NCI-H524 (cell line): Measurements from ENCODE around the gene SCFD2.

Experiments
- DNase-seq, 2 experiments: peaks; one replicate each; lab custom pipeline; 2025; lab: John Stamatoyannopoulos, UW

SCFD2 gene

DNA sequence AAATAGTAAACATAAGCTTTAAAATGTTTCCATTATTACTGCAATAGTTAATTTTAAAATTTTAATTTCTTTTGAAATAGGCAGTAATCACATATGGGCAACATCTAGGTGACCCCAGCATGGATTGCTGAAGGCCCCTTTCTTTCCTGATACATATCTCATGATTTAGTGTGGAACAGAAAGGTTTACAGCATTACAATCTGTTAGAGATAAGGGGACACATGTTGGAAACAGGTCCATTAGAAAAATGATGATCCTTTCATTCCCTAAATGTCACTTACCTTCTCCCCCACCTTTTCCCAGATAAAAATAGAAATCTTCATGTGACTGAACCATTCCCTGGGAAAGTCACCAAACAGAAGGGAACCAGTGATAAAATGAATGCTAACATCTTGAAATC lies 413.3 kb downstream of the SCFD2 start:
- DNase-seq: no peak

DNA sequence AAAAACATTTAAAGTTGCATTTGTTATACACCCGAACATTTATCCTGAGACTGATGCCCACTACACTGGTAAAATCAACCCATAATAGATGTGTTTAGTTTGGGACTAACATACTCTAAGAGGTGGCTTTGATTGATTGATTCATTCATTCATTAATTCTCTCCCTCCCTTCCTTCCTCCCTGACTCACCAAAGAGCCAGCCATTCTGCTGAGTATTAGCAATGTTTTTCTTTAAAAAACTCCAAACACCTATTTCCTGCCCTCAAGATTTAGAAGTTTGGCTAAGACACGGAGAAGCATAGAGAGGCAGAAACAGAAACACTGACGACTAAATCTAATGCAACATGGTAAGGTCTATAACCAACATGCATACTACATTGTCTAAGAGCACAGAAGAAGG lies 414.8 kb downstream of the SCFD2 start:
- no peak for DNase-seq

DNA sequence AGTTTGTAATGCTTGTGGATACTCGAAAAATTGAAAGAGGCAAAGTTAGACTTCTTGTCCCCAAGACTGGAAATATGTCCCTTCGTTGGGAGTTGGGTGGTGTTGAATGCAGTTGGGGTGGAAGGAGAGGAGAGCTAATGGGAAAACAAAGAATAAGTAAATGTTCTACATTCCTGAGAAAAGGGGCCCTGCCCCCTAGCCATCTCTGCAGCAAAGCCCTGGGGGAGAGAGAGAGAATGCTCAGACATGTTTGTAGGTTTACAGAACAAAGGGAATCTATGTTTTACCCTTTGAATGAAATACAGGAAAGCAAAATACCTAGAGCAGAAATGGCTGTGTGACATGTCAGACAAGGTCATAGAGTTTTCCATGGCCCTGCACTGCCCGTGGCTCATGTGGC lies 415.6 kb downstream of the SCFD2 start:
- no peak for DNase-seq

DNA sequence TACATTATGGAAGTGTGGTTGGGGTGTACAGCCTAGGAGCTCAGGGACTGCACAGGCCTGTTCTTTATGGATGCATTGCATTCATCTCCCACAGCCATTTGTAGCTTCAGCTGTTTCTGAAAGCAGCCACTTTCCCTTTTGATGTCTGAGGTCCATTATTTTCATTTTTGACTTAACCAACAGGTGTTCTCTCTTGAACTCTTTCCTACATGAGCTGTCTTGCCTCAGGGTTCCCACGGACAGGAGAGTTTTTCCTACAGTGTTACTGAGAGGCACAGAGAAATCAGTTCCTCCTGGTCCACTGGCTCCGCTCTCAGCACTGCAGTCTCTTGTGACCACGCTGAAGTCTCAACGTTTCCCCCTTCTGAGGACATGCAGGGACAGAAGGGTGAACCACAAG lies 416.5 kb downstream of the SCFD2 start:
- DNase-seq: no peak

DNA sequence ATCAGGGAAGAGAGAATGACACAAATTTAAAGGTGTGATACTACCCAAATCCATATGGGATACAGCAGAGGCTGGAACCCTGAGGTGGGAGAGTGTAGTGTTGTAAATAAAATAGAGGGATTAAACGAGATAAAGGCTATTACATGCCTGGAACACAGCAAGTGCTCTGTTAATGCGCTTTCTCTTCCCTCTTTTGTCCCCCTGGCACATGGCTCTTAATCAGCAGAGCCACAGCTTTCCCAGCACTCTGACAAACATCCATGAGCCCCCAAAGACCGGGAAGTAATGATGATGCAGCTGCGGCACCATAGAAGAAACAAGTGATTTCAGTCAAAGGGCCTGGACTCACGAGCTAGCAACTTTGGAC lies 417.8 kb downstream of the SCFD2 start:
- DNase-seq: peak in 1 of 2 experiments; percentile 8

DNA sequence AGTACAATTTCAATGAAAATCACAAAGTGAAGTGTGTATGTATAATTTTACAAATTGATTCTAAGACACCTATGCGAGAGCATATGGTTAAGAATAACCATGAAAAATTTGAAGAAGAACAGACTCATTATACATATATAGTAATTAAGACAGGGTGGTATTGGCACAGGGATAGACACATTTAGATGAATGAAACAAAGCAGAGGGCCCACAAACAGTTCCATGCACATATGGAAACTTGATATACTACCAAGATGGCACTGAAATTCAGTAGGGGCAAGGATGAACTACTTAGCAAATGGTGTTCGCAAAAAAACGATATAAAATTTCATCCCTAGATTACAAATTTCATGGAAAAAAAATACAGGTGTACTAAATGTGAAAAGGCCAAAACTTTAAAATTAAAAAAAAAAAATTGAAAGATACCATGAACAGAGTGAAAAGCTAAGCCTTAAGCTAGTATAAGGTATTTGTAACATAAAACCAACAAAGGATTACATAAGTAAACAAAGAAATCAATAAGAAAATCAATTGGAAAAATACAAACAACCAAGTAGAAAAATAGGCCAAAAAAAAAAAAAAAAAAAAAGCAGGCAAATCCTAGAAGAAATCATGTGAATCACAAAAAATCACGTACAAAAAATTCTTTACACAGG lies 418.3 kb downstream of the SCFD2 start:
- no peak for DNase-seq

DNA sequence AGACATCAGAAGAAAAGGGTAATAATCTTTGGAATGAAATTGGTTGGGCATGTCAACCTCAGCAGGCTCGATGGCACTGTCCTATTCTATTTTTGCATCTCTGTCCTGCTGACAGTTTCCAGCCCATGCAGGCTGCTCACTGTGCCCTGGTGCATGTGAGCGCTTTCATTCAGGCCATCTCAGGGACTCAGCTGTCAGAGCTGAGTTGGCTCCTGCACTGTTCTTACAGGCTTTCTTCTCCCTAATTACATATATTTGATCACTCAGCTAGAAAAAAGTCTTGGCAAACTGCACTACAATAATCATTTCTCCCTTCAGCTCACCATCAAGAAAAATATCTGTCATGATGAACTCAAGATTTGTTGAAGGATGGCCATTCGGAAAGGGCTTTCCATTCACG lies 419.0 kb downstream of the SCFD2 start:
- no peak for DNase-seq

DNA sequence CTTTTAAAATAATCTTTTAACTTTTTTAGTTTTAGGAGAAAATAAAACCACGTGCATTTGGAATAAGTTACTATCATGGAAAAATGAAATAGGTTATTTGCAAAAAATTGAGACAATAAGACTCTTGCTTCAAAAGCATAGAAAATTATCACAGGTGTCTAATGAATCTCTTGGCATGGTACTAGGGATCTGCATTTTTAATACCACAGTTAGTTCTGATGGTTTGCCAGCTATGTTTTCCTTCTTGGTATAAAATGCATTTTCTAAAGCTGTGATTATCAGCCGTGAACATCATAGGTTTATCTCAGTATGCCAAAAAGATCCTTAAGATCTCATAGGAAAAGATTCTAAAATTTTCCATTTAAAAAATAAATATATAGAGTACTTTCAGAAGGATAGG lies 419.9 kb downstream of the SCFD2 start:
- no peak for DNase-seq

DNA sequence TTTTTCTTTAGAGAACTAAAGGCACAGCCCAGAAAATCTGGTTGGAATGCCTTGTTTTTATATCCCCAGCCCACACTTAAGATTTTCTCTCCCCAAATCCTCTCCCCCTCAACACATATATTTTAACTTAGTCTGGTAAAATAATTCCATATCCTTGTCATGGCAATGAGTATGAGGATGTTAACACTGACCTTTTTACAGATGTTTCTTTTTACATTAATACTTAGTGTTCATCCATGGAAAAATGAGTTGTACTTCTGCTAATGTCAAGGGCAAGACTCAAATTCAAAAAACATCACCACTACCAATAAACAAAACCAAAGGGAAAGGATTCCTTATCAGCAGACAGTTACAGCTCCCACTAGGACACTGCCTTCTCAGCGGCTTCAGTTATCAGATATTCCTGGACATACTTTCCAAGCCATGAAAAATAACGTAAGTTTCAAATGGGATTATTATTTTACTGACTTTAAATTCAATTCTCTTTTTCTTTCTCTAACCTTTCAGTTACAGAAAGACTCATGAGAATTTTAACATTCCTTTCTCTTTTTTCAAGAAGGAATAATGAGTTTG lies 420.4 kb downstream of the SCFD2 start:
- DNase-seq: no peak

DNA sequence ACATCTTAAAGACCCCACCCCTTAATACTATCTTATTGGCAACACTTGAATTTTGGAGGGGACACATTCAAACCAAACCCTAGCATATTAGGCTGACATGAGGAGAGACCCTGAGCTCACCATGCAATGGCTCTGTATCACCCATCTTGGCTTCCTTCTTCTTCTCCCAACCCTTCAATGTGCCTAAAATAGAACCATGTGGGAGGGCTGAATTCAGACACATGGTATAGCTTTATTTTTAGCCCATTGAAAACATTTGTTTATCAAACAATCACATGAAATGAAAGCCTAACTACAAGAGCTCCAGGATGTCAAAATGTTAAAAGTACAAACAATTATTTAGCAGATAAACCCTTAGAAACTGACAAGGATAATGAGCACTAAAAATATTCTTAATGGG lies 422.2 kb downstream of the SCFD2 start:
- DNase-seq: no peak

DNA sequence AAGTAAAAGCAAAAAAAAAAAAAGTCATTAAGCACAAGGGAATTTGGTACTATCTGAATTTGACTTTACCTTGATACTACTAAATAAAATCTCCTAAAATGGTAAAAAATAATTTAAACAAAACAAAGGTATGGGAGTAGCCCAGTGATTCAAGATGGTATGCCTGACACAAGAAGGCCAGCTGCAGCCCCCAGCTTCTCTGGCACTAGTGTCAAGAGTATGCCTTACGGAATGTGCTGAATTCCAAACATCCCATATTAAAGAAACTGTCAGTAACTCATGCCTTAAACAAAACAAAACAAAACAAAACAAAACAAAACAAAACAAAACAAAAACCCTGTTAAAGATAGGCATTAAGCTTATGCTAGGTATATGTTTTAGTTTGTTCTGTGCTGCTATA lies 422.9 kb downstream of the SCFD2 start:
- no peak for DNase-seq

DNA sequence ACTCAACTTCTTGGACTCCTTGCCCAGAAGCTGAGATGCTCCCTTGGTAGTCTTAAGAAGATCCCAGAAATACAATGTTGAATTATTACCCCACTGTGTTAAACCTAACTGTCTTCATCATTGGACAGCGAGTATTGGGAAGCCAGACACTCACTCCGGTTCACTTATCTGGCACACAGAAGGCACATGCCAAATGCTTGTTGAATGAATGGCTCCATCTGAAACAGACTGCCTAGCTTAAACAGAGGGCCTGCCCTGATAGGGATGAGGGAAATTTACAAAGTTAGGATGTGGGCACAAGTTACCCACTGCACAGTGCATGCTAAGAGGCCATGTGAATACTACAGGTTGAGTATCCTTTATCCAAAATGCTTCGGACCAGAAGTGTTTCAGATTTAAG lies 424.4 kb downstream of the SCFD2 start:
- DNase-seq: no peak

DNA sequence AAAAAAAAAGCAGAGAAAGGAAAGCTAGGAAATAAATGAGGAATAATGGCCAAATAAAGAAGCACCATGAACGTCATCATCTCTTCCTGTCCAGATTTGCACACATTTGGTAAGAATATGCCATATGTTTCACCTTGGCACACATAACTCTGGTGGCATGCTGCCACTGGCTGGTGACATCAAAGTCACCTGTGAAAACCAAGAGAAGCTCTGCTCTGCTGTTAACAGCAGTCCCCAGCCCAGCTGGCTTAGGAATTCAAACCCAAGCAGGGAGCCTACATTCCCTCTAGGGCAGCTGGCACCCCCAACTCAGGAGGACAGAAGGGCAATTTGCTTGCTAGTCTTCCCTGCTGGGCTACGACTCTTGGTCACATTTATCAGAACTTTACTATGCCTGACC lies 426.1 kb downstream of the SCFD2 start:
- peak in 1 of 2 experiments; percentile 23 for DNase-seq

DNA sequence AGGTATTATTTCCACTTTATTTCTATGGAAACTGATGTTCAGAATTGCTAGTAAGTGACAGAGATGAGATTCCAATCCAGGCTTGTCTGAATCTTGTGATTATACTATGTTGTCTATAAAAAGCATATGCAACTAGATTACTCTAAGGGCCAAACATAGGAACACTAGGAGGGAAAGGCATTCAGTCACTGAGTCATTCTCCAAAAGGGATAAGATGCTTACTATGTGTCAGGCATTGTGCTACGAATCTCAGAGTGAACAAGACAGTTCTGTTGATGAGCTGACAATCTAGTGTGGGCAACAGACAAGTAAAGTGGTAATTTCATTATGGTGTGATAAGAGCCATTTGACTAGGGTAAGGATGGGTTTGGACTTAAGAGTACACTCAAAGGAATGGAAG lies 426.5 kb downstream of the SCFD2 start:
- no peak for DNase-seq

DNA sequence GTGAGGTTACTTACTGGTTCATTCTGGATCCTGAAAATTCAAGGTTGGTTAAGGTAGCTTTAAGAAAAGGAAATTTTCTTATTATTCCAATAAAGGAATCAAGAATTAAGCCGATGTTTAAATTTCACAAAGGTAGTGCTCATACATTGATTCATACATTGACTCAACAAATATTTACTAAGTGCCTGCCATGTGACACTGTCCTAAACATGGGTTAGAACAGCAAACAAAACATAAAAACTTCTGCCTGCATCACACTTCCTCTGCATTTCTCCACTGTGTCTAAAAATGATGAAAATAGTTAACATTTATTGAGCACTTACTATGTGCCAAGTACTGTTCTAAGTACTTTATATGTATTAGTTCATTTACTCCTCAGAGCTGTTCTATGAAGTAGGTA lies 428.0 kb downstream of the SCFD2 start:
- DNase-seq: no peak

DNA sequence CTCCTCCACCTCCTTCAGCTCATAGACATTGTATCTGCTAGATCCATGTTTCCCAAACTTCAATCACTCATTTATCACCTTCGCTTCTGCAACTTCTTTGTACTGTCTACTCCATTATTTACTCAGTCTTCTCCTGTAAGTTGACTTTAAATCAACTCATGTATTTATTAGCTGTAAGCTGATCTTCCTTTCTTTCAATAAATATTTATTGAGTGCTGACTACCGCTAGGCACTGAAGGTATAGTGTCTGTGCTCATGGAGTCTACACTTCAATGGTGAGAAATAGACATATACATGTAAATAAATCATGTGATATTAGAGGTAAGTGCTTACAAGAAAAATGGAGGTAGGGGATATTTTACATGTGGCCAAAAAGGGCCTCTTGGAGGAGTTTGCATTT lies 429.1 kb downstream of the SCFD2 start:
- no peak for DNase-seq

DNA sequence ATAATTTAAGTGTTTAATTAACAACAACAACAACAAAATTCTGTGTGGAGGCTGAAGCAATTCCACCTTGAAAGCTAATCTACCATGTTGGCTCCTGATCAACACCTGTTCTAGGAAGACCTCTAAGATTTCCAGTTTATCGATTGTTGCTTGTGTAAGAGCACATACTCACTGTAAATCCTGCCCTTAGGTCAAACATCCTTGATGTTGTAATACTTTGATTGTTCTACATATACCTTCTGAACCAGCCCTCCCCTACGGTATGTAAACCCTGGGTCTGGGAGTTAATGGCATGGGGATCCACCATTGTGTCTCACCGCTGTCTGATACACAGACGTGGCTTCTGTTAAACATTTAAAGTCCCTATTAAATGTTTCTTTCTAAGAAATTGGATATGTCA lies 430.5 kb downstream of the SCFD2 start:
- no peak for DNase-seq

DNA sequence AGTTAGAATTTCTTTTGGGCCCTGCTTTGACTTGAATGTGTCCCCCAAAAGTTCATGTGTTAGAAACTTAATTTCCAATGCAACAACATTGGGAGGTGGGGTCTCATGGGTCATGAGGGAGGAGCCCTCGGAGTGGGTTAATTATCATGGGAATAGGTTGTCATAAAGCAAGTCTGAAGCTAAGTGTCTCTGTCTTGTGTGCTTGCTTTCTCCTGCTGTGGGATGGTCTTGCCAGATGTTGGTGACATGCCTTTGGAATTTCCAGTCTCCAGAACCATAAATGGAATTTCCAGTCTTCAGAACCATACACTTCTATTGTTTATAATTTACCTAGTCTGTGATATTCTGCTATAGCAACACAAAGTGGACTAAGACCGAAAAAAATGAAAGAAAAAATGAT lies 432.1 kb downstream of the SCFD2 start:
- DNase-seq: no peak

DNA sequence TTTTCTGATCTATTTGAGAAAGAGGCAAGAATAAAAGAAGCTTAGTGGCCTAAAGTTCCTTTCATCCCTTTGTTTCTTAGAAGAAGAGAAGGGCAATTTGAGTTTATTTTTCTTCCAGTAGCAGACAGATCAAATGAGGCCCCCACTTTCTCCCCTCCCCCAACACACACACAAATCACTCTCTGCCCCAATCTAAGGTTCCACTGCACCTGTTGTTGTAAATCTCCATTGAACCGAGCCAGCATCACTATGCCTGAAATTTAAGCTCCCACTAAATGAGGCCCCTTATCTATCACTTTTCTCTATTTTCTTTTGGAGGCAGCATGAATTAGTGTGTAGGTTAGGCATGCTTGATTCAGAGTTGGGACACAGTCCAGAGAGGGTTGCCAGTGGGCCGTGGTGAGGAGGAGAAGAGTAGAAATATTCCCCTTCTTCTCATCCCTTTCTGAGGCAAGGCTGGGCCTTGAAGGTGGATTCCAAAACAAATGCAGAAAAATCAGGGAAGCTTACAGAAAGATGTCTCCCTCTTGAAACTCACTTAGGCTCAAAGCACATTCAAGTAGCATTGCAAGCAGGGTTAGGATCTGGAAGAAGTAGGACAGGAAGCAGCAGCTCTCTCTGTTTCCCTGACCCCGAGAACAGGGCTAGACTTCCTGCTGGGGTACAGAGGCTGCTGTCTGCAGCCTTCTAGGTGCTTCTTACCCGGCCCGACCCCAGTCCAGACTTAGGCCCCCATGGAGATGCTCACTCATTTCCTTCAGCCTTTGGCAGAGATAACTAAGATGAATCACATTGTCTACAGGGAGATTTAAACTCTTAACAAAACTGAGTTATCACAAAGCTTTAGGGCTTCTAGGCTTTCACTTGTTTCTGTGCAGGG lies 433.0 kb downstream of the SCFD2 start:
- no peak for DNase-seq

DNA sequence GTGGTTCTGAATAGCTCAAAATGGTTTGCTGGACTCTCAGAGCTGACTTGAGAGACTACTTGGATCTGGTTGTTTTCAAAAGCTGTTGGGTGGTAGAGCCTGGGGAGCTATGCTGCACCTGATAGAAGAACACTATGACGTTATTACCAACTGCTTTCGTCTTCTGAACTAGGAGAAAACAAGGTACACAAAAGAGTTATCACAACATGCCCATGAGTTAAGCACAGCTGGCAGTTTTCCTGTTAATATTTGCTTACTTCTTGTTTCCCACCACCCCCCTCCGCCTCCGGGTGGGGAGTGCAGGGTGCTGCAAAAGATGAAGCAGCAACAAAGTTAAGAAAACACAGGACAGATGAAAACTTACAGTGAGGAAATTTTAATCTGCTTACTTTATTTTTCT lies 434.6 kb downstream of the SCFD2 start:
- DNase-seq: no peak

DNA sequence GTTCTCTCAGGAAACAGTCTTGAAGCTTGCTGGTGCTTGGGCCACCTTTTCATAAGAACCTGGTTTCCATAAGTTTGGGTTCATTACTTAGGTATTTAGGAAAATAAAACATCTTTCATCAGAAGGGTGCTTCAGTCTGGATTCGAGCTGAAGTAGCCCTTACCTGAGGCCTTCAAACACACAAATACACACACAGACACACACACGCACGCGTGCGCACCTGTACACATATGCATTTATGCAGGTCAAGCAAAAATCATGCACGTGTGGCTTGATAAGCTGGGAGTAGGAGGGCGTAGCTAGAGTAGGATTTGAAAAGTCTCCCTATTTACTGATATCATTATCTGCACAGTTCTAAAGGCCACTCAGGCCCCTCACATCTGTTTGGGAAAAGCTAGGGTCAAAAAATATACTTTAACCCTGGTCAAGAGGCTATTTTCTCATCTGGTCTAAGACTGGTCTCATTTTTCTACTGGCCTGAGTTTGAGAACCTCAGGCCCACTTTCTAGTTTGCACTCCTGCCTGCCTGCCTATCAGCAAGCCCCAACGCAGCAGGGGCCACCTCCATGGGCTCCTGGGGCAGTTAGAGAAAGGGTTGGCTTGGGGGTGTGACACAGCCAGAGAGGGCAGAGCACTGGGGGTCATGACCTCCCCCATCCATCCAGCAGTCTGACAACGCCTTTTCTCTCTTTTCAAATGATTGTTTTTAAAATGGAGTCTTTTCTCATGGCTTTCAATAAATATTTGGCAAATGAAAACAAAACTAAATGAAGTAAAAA lies 439.5 kb downstream of the SCFD2 start:
- DNase-seq: no peak

DNA sequence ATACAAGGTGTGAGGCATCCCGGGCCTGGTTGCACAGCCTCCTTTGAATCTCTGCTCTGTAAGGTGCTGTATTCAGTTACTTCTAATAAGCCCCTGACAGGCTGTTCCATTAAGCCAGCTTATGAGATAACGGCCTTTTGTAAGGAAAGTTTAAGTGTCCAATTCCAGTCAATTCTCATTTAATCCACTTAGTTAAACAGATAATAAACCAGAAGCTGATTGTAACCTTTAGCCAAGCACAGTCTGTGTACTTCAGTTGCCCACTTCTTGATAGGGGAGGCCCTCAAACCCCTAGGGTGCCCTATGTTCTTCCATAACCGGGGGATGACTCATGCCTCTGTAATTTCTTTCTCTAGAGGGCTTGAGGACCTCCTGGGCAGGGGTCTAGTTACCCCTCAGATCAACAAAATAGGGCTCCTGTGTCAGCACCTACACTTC lies 440.3 kb downstream of the SCFD2 start:
- peak; percentile 65 to 94 for DNase-seq

DNA sequence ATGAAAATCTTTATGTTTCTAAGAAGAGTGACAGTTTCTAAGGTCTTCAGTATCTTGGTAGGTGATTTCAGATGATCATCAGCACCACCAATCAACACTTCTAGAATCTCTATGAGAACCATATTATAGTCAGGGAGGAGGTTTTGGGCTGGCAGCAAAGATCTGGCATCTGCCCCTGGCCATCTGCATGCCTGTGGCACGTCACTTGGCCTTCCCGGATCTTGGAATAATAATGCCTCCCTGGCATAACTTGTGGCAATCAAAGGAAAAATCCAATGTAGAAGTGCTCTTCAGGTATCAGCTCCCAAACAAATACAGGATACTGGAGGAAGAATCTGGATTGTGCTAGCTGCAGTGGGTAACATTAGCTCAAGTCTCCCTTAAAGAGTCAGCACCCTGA lies 446.4 kb downstream of the SCFD2 start:
- no peak for DNase-seq
